Bronchial epithelial cell (primary cell): ENCODE results near the gene MALRD1. TPM values are rescaled to one million over a fixed set of nuclear protein-coding genes. Genes with fewer than 3 reads are reported as not detected.

ENCODE experiments used
- DNase-seq: peaks from one replicate; pipeline ENCODE4 v3.0.0-alpha.2; 2010; ENCODE audit warnings: low read depth
- FAIRE-seq: peaks from 2 replicates; lab custom pipeline; 2011; peaks lifted over from hg19 to GRCh38; lab: Jason Lieb, UNC
- H3K27me3 ChIP-seq: 2 replicates; pipeline ENCODE4 v1.5.1; 2011; ENCODE audit warnings: low read length; ENCODE audit not compliant: control insufficient read depth, insufficient read depth
- H3K36me3 ChIP-seq: 2 replicates; pipeline ENCODE4 v1.5.1; 2011; ENCODE audit warnings: low read length; ENCODE audit not compliant: control insufficient read depth, insufficient read depth
- H3K4me3 ChIP-seq: 2 replicates; pipeline ENCODE4 v1.5.1; 2011; ENCODE audit warnings: mild to moderate bottlenecking, low read depth, low read length, control low read depth
- total RNA-seq: library from RNA; depleted of rRNA; stranded (reverse); fragments of >200 nt; gene quantifications from 2 replicates; pipeline ENCODE4 v1.2.1, GENCODE V29; 2014
- TF ChIP-seq, protein P1 (sequence below): IDR thresholded peaks from 2 replicates; pipeline ENCODE4 v1.5.1; 2011; ENCODE audit warnings: mild to moderate bottlenecking, moderate library complexity, low read length, control low read depth, inconsistent platforms; ENCODE audit not compliant: insufficient read depth, severe bottlenecking

Gene MALRD1
- total RNA-seq, 1 donor from 2014 or later, result not detected

DNA sequence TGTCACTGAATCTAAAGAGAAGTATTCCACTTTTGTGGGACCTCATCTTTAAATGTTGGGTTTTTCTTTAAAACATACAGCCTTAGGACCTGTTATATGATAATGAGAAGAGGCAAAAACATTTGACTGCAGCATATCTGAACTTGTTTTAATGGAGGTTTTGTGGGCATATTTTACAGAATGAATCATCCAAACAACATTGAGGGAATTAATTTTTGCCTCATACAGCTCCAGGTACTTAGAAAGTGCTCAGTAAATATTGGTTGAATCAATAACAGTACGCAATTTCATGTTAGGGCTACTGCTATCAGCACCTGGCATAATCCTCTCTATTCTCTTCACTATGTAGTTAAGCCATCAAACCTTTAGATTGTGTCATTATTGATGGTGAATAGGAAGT is 115.9 kb downstream of the MALRD1 start:
- Histone ChIP-seq H3K36me3 (no peaks in the 10 kb centered on the region), H3K4me3 (no peak overlapping the region), H3K27me3 (no peaks in the 10 kb centered on the region)
- FAIRE-seq (no peak), DNase-seq (peak; percentile 58)
- TF ChIP-seq, protein P1, sequence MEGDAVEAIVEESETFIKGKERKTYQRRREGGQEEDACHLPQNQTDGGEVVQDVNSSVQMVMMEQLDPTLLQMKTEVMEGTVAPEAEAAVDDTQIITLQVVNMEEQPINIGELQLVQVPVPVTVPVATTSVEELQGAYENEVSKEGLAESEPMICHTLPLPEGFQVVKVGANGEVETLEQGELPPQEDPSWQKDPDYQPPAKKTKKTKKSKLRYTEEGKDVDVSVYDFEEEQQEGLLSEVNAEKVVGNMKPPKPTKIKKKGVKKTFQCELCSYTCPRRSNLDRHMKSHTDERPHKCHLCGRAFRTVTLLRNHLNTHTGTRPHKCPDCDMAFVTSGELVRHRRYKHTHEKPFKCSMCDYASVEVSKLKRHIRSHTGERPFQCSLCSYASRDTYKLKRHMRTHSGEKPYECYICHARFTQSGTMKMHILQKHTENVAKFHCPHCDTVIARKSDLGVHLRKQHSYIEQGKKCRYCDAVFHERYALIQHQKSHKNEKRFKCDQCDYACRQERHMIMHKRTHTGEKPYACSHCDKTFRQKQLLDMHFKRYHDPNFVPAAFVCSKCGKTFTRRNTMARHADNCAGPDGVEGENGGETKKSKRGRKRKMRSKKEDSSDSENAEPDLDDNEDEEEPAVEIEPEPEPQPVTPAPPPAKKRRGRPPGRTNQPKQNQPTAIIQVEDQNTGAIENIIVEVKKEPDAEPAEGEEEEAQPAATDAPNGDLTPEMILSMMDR, result no peak

DNA sequence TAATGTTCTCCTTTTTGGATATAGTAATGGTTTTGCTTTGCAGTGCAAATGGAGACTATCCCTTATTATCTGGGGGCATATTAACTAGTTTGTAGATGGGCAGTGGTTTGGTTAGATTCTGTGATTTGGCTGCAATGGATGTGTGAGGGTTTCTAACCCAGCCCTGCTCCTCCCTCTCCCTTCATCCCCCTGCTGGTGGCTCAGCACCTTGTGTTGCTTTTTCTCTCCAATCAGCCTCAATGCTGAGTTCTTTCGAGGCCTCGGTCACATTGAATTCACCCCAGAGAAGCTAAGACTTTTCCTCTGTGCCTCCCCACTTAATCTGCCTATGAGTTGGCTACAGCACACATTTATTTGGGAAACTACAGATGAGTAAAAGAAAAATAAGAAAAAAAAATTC is 120.0 kb downstream of the MALRD1 start:
- TF ChIP-seq, protein P1, result no peak
- DNase-seq (no peak), FAIRE-seq (no peak)
- Histone ChIP-seq H3K27me3 (no peaks in the 10 kb centered on the region), H3K36me3 (no peaks in the 10 kb centered on the region), H3K4me3 (no peak overlapping the region)

DNA sequence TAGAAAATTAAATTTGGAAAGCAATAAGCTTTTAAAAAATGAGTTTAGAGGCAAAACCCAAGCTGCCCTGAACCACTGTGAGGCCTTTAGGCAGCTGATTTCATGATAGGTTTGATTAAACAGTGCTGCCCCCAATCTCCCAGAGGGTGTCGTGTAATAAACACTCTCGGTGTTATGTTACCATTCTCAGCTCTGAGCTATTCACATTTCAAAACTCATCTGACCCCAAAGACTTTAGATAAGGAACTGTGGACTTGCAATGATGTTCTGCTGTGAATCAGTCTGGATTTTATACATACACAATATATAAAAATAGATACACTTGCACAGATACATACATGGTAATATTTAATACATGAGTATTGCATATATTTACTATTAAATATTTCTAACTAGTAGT is 120.4 kb downstream of the MALRD1 start:
- TF ChIP-seq, protein P1, result no peak
- FAIRE-seq (no peak), DNase-seq (no peak)

DNA sequence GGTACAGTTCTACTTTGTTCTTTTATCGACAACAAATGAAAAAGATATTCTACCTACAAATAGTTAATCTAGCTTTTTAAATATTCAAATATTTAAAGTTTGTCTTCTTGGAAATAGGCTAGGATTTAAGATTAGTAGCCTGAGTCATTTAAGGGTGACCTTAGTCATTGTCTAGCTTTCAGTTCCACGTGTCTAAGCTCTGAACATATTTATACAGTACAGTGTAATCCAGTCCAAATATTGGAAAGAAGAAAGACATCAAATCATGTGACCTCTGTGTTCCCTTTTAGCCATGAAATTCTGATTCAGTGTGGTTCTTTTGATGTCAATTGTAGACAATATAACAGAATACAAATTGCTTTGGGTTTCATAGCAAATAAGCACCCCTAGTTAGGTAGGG is 121.1 kb downstream of the MALRD1 start:
- FAIRE-seq (no peak), DNase-seq (peak; percentile 56)
- H3K27me3 ChIP-seq, result no peaks in the 10 kb centered on the region
- TF ChIP-seq, protein P1, result no peak
- no peak overlapping the region for H3K4me3 ChIP-seq
- no peaks in the 10 kb centered on the region for H3K36me3 ChIP-seq

More for the DNA sequence above, 120.4 kb downstream of the MALRD1 start:
- Histone ChIP-seq H3K36me3 (no peaks in the 10 kb centered on the region), H3K4me3 (no peak overlapping the region), H3K27me3 (no peaks in the 10 kb centered on the region)

DNA sequence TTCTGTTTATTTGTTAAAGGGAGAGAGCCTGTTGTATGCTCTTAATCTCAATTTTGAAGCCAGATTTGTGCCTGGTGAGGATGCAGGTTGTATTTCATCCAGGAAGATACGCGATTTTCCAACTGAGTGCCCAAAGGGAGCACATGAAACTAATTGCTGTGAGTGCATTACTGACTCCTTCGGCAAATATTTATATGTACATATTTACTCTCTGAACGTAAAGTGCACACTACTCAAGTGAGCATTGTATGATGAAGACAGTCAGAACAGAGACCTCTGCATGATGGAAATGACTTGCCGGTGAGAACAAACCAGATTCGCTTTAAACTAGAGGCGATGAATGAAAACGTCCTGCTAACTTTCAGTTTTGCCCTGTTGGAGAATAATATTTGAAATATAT is 130.1 kb downstream of the MALRD1 start:
- Histone ChIP-seq H3K36me3 (no peaks in the 10 kb centered on the region), H3K4me3 (no peak overlapping the region), H3K27me3 (peaks cover 1% of the 10 kb centered on the region)
- FAIRE-seq (no peak), DNase-seq (peak; percentile 2)
- TF ChIP-seq, protein P1, result no peak

DNA sequence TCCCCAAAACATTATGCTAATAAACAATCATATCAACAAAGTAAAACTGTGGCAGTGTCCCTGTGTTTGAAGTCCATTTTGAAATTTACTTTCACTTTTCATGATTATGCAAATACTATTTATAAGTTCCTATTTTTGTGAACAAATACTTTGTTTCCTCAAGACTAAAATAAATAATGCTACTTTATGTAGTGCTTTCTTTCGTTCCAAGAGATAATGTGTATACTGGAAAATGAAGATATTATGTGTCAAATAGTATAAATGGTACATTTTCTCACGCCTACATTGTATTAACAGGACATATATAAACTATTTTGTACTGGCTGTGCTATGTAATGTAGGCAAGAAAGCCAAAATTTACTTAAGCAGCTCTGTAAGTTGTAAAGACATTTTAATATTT is 136.3 kb downstream of the MALRD1 start:
- Histone ChIP-seq H3K4me3 (no peak overlapping the region), H3K27me3 (no peaks in the 10 kb centered on the region), H3K36me3 (no peaks in the 10 kb centered on the region)
- TF ChIP-seq, protein P1, result no peak
- DNase-seq, result no peak
- FAIRE-seq, result no peak
